Omental fat pad (tissue), 4 donors: ENCODE results near the gene PTPN3. TPM values are rescaled to one million over a fixed set of nuclear protein-coding genes. Genes with fewer than 3 reads are reported as not detected.
A peak's percentile ranks its signal among the peaks of the same experiment; 100 is the strongest.
"Not testable (repeated sequence)": the region's sequence is repeated elsewhere in the genome, so short reads cannot be mapped to it uniquely, and the experiment has no call there.

Source experiments
- ATAC-seq: fragments of 150-250 bp; one replicate; pipeline ENCODE4 v1.9.1; 2016; ENCODE audit warnings: mild to moderate bottlenecking, moderate library complexity; ENCODE audit not compliant: low FRiP score
- DNase-seq: peaks from one replicate; pipeline ENCODE4 v3.0.0-alpha.2; 2019; ENCODE audit warnings: low spot score
- CTCF ChIP-seq, 3 donors: fragments of 450-650 bp; IDR thresholded peaks; one replicate each; pipeline ENCODE4 v1.5.1; 2016 to 2017; ENCODE audit warnings: antibody characterized with exemption in 3 of 3, mild to moderate bottlenecking in 3 of 3, moderate library complexity in 2 of 3
- total RNA-seq, 4 donors: library from RNA; depleted of rRNA; stranded (reverse); fragments of >200 nt; gene quantifications; one replicate each; pipeline ENCODE4 v1.1.0, GENCODE V29; 2016

Gene PTPN3
- total RNA-seq, 4 donors from 2014 or later, result 4.1 to 14.6 (median 7.8) TPM

- TF ChIP-seq CTCF (IDR thresholded peaks at IDR 0.05), result no peak
- DNase-seq, result no peak
- ATAC-seq, result no peak
Measured at GRCh38 chr9:109535365-109535764, 37.3 kb upstream of the PTPN3 start.

GRCh38 chr9:109534151-109534550, 36.0 kb upstream of the PTPN3 start:
- ATAC-seq, result no peak
- DNase-seq, result no peak
- no peak for TF ChIP-seq CTCF (IDR thresholded peaks at IDR 0.05)

GRCh38 chr9:109532652-109533051, 34.5 kb upstream of the PTPN3 start:
- DNase-seq, ATAC-seq: not testable (repeated sequence)

- ATAC-seq (no peak), DNase-seq (no peak)
- TF ChIP-seq CTCF (IDR thresholded peaks at IDR 0.05), result no peak
Measured at GRCh38 chr9:109522106-109522505, 24.0 kb upstream of the PTPN3 start.

GRCh38 chr9:109520475-109521132, 22.5 kb upstream of the PTPN3 start:
- ATAC-seq, result peak; percentile 66
- DNase-seq, result no peak
- peak in 1 of 3 donors; percentile 27 for TF ChIP-seq CTCF (IDR thresholded peaks at IDR 0.05)

- no peak for TF ChIP-seq CTCF (IDR thresholded peaks at IDR 0.05)
- DNase-seq (no peak), ATAC-seq (no peak)
Measured at GRCh38 chr9:109519366-109519765, 21.3 kb upstream of the PTPN3 start.

GRCh38 chr9:109518621-109519335, 20.7 kb upstream of the PTPN3 start:
- ATAC-seq (no peak), DNase-seq (no peak)
- no peak for TF ChIP-seq CTCF (IDR thresholded peaks at IDR 0.05)
